Activated T-helper 2 cell treated with anti-CD3 and anti-CD28 coated beads, Interferon-gamma antibody, Interleukin-2, Interleukin-4, amounts not matched to agents 10 μg/mL and 5 μg/mL and 100 μg/mL, durations not matched to agents 14 hours and 24 hours and 36 hours (primary cell): ENCODE data around the gene SRL. TPM values are rescaled to one million over a fixed set of nuclear protein-coding genes. Genes with fewer than 3 reads are reported as not detected.

Experiments
- DNase-seq: peaks from one replicate; pipeline ENCODE4 v3.0.0; 2021; ENCODE audit warnings: low spot score
- H3K27ac Mint-ChIP-seq: one replicate; pipeline ENCODE4 v1.8.0; 2021; ENCODE audit warnings: mixed read lengths
- H3K27me3 Mint-ChIP-seq: one replicate; pipeline ENCODE4 v1.8.0; 2021; ENCODE audit warnings: low read depth, mixed read lengths
- H3K36me3 Mint-ChIP-seq: one replicate; pipeline ENCODE4 v1.8.0; 2021; ENCODE audit warnings: low read depth, mixed read lengths
- H3K4me1 Mint-ChIP-seq: one replicate; pipeline ENCODE4 v1.8.0; 2021; ENCODE audit warnings: low read depth, mixed read lengths
- H3K4me3 Mint-ChIP-seq: one replicate; pipeline ENCODE4 v1.8.0; 2021; ENCODE audit warnings: low read depth, mild to moderate bottlenecking, moderate library complexity, mixed read lengths
- H3K9me3 Mint-ChIP-seq: one replicate; pipeline ENCODE4 v1.8.0; 2021; ENCODE audit warnings: mixed read lengths
- intact Hi-C: fragments of 100-400 bp; cut with micrococcal nuclease; formaldehyde crosslinking; loops from one replicate; pipeline ENCODE4 v1.15.1; 2023
- total RNA-seq: library from RNA; stranded (reverse); gene quantifications from 2 replicates; pipeline ENCODE4 v1.2.3, GENCODE V29; 2022

SRL gene
- total RNA-seq, 1 donor from 2014 or later: not detected

- H3K27me3 Mint-ChIP-seq: peaks cover 8% of the 10 kb centered on the region
- no peaks in the 10 kb centered on the region for H3K36me3 Mint-ChIP-seq
- DNase-seq: no peak
- intact Hi-C loops: loop anchor here (5.0 kb wide), 1 partner anchor 72 kb away; no protein-coding TSS in a partner anchor
- no peak overlapping the region for H3K27ac Mint-ChIP-seq
- peaks cover 8% of the 10 kb centered on the region for H3K4me1 Mint-ChIP-seq
- no peak overlapping the region for H3K4me3 Mint-ChIP-seq
- no peaks in the 10 kb centered on the region for H3K9me3 Mint-ChIP-seq
Observed at GRCh38 chr16:4180511-4180910, 61.4 kb downstream of the SRL start.

GRCh38 chr16:4179763-4180260 is 62.1 kb downstream of the SRL start:
- Mint-ChIP-seq H3K36me3 (no peaks in the 10 kb centered on the region), H3K27ac (no peak overlapping the region), H3K4me1 (peaks cover 8% of the 10 kb centered on the region), H3K4me3 (no peak overlapping the region), H3K27me3 (peaks cover 5% of the 10 kb centered on the region), H3K9me3 (no peaks in the 10 kb centered on the region)
- no peak for DNase-seq
- intact Hi-C loops: loop anchor here (5.0 kb wide), 1 partner anchor 72 kb away; no protein-coding TSS in a partner anchor

GRCh38 chr16:4179020-4179419 is 62.9 kb downstream of the SRL start:
- H3K36me3 Mint-ChIP-seq: no peaks in the 10 kb centered on the region
- intact Hi-C loops: no loop called here
- no peak overlapping the region for H3K4me3 Mint-ChIP-seq
- H3K27me3 Mint-ChIP-seq: peaks cover 2% of the 10 kb centered on the region
- H3K9me3 Mint-ChIP-seq: no peaks in the 10 kb centered on the region
- H3K27ac Mint-ChIP-seq: no peak overlapping the region
- H3K4me1 Mint-ChIP-seq: peaks cover 6% of the 10 kb centered on the region
- DNase-seq: no peak

- no peaks in the 10 kb centered on the region for H3K9me3 Mint-ChIP-seq
- no peaks in the 10 kb centered on the region for H3K36me3 Mint-ChIP-seq
- peaks cover 2% of the 10 kb centered on the region for H3K27me3 Mint-ChIP-seq
- H3K4me3 Mint-ChIP-seq: no peak overlapping the region
- no peak overlapping the region for H3K27ac Mint-ChIP-seq
- DNase-seq: no peak
- intact Hi-C loops: no loop called here
- peaks cover 6% of the 10 kb centered on the region for H3K4me1 Mint-ChIP-seq
Observed at GRCh38 chr16:4178468-4179010, 63.3 kb downstream of the SRL start.

GRCh38 chr16:4176906-4177417 is 64.9 kb downstream of the SRL start:
- no peak for DNase-seq
- no peak overlapping the region for H3K4me3 Mint-ChIP-seq
- H3K4me1 Mint-ChIP-seq: peaks cover 8% of the 10 kb centered on the region
- H3K27ac Mint-ChIP-seq: no peak overlapping the region
- no peaks in the 10 kb centered on the region for H3K9me3 Mint-ChIP-seq
- H3K36me3 Mint-ChIP-seq: no peaks in the 10 kb centered on the region
- H3K27me3 Mint-ChIP-seq: peaks cover 2% of the 10 kb centered on the region
- intact Hi-C loops: no loop called here

- Mint-ChIP-seq H3K36me3 (no peaks in the 10 kb centered on the region), H3K4me3 (no peak overlapping the region), H3K9me3 (no peaks in the 10 kb centered on the region), H3K4me1 (peaks cover 8% of the 10 kb centered on the region), H3K27ac (no peak overlapping the region), H3K27me3 (peaks cover 2% of the 10 kb centered on the region)
- intact Hi-C loops: no loop called here
- DNase-seq: no peak
Observed at GRCh38 chr16:4175849-4176248, 66.0 kb downstream of the SRL start.

GRCh38 chr16:4172070-4172469 is 69.8 kb downstream of the SRL start:
- Mint-ChIP-seq H3K27ac (no peak overlapping the region), H3K9me3 (no peaks in the 10 kb centered on the region), H3K27me3 (peaks cover 2% of the 10 kb centered on the region), H3K4me1 (peaks cover 6% of the 10 kb centered on the region), H3K4me3 (no peak overlapping the region), H3K36me3 (no peaks in the 10 kb centered on the region)
- intact Hi-C loops: no loop called here
- DNase-seq: no peak

GRCh38 chr16:4169415-4169814 is 72.5 kb downstream of the SRL start:
- no peaks in the 10 kb centered on the region for H3K27me3 Mint-ChIP-seq
- no peaks in the 10 kb centered on the region for H3K9me3 Mint-ChIP-seq
- H3K36me3 Mint-ChIP-seq: no peaks in the 10 kb centered on the region
- no peak for DNase-seq
- intact Hi-C loops: no loop called here
- H3K4me3 Mint-ChIP-seq: no peak overlapping the region
- no peak overlapping the region for H3K27ac Mint-ChIP-seq
- peaks cover 3% of the 10 kb centered on the region for H3K4me1 Mint-ChIP-seq

GRCh38 chr16:4166821-4167220 is 75.1 kb downstream of the SRL start:
- no peak for DNase-seq
- Mint-ChIP-seq H3K27me3 (no peaks in the 10 kb centered on the region), H3K4me3 (no peak overlapping the region), H3K27ac (no peak overlapping the region), H3K4me1 (no peaks in the 10 kb centered on the region), H3K9me3 (no peaks in the 10 kb centered on the region), H3K36me3 (no peaks in the 10 kb centered on the region)
- intact Hi-C loops: no loop called here

- H3K27ac Mint-ChIP-seq: no peak overlapping the region
- peaks cover 2% of the 10 kb centered on the region for H3K27me3 Mint-ChIP-seq
- H3K9me3 Mint-ChIP-seq: no peaks in the 10 kb centered on the region
- H3K36me3 Mint-ChIP-seq: no peaks in the 10 kb centered on the region
- intact Hi-C loops: no loop called here
- no peaks in the 10 kb centered on the region for H3K4me1 Mint-ChIP-seq
- DNase-seq: no peak
- H3K4me3 Mint-ChIP-seq: no peak overlapping the region
Observed at GRCh38 chr16:4160658-4161430, 81.0 kb downstream of the SRL start.

- no peak overlapping the region for H3K4me3 Mint-ChIP-seq
- no peaks in the 10 kb centered on the region for H3K36me3 Mint-ChIP-seq
- no peaks in the 10 kb centered on the region for H3K9me3 Mint-ChIP-seq
- H3K27me3 Mint-ChIP-seq: peaks cover 2% of the 10 kb centered on the region
- intact Hi-C loops: no loop called here
- H3K27ac Mint-ChIP-seq: no peak overlapping the region
- no peaks in the 10 kb centered on the region for H3K4me1 Mint-ChIP-seq
- DNase-seq: no peak
Observed at GRCh38 chr16:4159726-4160125, 82.2 kb downstream of the SRL start.

GRCh38 chr16:4158143-4159093 is 83.5 kb downstream of the SRL start:
- intact Hi-C loops: no loop called here
- DNase-seq: no peak
- Mint-ChIP-seq H3K27me3 (peaks cover 2% of the 10 kb centered on the region), H3K4me3 (no peak overlapping the region), H3K4me1 (no peaks in the 10 kb centered on the region), H3K36me3 (no peaks in the 10 kb centered on the region), H3K9me3 (no peaks in the 10 kb centered on the region), H3K27ac (no peak overlapping the region)
